SJCRH30 (cell line): ENCODE results near the gene F2R. TPM values are rescaled to one million over a fixed set of nuclear protein-coding genes. Genes with fewer than 3 reads are reported as not detected.
A peak's percentile ranks its signal among the peaks of the same experiment; 100 is the strongest.
"Not testable (repeated sequence)": the region's sequence is repeated elsewhere in the genome, so short reads cannot be mapped to it uniquely, and the experiment has no call there.

Experiments
- DNase-seq, 2 experiments: peaks; one replicate each; pipeline ENCODE4 v3.0.0-alpha.2; 2015 to 2020
- H3K27ac ChIP-seq: fragments of 250-450 bp; sonication (Bioruptor Pico); 2 replicates; pipeline ENCODE4 v1.5.1; 2020; ENCODE audit warnings: mild to moderate bottlenecking, moderate library complexity
- H3K27me3 ChIP-seq: fragments of 250-450 bp; sonication (Bioruptor Pico); 2 replicates; pipeline ENCODE4 v1.5.1; 2020; ENCODE audit warnings: mild to moderate bottlenecking, moderate library complexity
- H3K36me3 ChIP-seq: fragments of 250-450 bp; sonication (Bioruptor Pico); 2 replicates; pipeline ENCODE4 v1.5.1; 2020; ENCODE audit warnings: mild to moderate bottlenecking, moderate library complexity
- H3K4me1 ChIP-seq: fragments of 250-450 bp; sonication (Bioruptor Pico); 2 replicates; pipeline ENCODE4 v1.5.1; 2020; ENCODE audit warnings: mild to moderate bottlenecking, moderate library complexity
- H3K4me3 ChIP-seq: fragments of 250-450 bp; sonication (Bioruptor Pico); 2 replicates; pipeline ENCODE4 v1.5.1; 2020; ENCODE audit warnings: mild to moderate bottlenecking, moderate library complexity
- H3K9me3 ChIP-seq: fragments of 250-450 bp; sonication (Bioruptor Pico); replicated peaks from 2 replicates; pipeline ENCODE4 v1.5.1; 2020; ENCODE audit warnings: mild to moderate bottlenecking, moderate library complexity
- total RNA-seq: library from RNA; depleted of rRNA; stranded (reverse); fragments of >200 nt; shearing (Covaris generic); gene quantifications from 2 replicates; pipeline ENCODE4 v1.2.3, GENCODE V29; 2014

The F2R gene
- total RNA-seq, 1 experiment from 2014 or later: 99.3 TPM

DNA sequence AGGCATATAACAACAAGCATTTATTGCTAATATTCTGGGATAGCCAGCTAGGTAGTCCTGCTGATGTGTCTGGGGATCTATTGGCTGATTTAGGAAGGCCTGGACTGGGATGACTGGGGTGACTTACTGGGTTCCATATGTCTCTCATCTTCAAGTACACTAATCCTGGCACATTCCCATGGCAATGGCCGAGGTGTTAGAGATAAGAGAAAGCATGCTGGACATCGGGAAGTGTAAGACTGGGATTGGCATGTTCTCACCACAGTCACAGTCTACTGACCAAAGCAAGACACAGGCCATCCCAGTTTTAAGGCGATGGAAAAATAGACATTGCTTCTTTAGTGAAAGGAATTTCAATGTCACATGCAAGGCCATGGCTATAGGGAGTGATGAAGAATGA is 29.7 kb downstream of the F2R start:
- H3K27me3 ChIP-seq: no peaks in the 10 kb centered on the region
- no peak overlapping the region for H3K27ac ChIP-seq
- no peaks in the 10 kb centered on the region for H3K36me3 ChIP-seq
- no peak for DNase-seq
- no peaks in the 10 kb centered on the region for H3K4me1 ChIP-seq
- H3K4me3 ChIP-seq: no peak overlapping the region
- no peaks in the 10 kb centered on the region for H3K9me3 ChIP-seq

DNA sequence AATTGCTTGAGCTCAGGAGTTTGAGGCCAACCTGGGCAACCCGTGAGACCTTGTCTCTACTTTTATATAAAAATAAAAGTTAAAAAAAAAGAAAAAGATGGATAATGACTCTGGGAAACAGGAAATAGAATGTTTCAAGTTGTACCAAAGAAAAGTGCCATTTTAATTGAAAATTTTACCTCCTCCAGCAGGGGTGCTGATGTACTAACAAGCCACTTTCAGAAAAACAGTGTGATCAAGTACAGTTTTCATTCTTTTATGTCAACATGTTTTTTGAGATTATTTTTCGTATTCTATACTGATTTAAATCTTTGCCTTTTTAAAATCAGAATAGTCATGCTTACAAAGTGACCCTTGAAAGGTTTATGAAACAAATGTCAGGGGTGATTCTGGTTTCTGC is 30.8 kb downstream of the F2R start:
- Histone ChIP-seq H3K9me3 (no peaks in the 10 kb centered on the region), H3K36me3 (no peaks in the 10 kb centered on the region), H3K4me1 (no peaks in the 10 kb centered on the region), H3K27ac (no peak overlapping the region), H3K27me3 (no peaks in the 10 kb centered on the region), H3K4me3 (no peak overlapping the region)
- DNase-seq: no peak

DNA sequence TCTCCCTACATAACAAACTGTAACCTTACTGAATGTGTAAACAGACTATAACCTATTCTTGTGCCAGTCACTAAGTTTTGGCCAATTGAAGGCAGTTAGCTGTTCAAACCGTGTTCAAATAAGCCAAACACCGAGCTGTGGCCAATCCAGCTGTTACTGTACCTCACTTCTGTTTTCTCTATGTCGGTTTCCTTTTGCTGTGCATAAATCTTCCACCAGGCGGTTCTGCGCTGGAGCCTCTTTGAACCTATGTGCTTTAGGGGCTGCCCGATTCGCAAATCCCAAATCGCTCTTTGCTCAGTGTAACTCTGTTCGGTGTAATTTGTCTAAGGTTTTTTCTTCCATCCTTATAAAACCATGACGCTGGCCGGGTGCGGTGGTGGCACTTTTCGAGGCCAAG is 31.8 kb downstream of the F2R start:
- no peaks in the 10 kb centered on the region for H3K4me1 ChIP-seq
- DNase-seq: peak in 1 of 2 experiments; percentile 34
- H3K27me3 ChIP-seq: no peaks in the 10 kb centered on the region
- no peaks in the 10 kb centered on the region for H3K9me3 ChIP-seq
- H3K36me3 ChIP-seq: no peaks in the 10 kb centered on the region
- no peak overlapping the region for H3K4me3 ChIP-seq
- H3K27ac ChIP-seq: no peak overlapping the region

DNA sequence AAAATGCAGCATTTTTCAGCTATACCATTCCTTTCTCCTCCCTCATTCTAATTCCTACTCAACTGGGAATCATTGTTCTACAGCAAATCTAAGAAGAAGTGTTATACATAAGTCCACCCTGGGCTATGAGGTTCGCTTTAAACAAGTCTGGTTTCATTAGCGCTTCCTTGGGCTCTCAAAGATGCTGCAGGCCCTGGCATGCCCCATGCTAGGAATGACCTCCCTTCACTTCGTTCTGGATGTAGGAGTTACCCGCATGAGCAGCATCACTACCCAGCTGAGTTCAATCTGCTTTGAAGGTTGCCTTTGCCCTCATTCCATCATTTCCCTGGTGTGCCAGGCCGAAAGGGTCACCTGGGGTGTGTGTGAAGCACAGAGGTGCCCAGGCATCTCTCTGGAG is 35.4 kb downstream of the F2R start:
- H3K36me3 ChIP-seq: no peaks in the 10 kb centered on the region
- no peak overlapping the region for H3K4me3 ChIP-seq
- H3K4me1 ChIP-seq: 0 out of 2 replicates have a peak, but pooled peaks cover 3% of the 10 kb centered on the region
- H3K27ac ChIP-seq: no peak overlapping the region
- DNase-seq: no peak
- no peaks in the 10 kb centered on the region for H3K27me3 ChIP-seq
- H3K9me3 ChIP-seq: no peaks in the 10 kb centered on the region

DNA sequence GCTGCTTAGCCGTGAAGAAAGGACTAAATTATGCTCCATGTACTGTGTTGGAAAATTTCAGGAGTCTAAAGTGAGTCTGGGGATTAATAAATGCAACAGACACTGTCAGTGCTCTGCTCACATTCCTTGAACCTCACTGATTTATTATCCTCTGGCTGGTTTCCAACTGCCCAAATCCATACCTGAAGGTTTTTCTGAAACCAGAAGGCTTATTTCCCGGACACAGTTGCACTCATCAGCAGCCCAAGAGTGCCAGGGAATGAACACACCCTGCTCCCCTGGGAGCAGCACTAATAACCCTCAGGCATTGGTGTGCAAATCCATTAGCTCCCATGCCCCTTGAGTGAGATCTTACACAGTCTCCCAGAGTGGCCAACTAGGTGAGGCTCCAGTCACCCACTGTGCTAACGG is 38.7 kb downstream of the F2R start:
- H3K4me3 ChIP-seq: no peak overlapping the region
- no peaks in the 10 kb centered on the region for H3K9me3 ChIP-seq
- H3K4me1 ChIP-seq: 0 out of 2 replicates have a peak, but pooled peaks cover 3% of the 10 kb centered on the region
- no peaks in the 10 kb centered on the region for H3K27me3 ChIP-seq
- no peak overlapping the region for H3K27ac ChIP-seq
- no peaks in the 10 kb centered on the region for H3K36me3 ChIP-seq
- DNase-seq: no peak

DNA sequence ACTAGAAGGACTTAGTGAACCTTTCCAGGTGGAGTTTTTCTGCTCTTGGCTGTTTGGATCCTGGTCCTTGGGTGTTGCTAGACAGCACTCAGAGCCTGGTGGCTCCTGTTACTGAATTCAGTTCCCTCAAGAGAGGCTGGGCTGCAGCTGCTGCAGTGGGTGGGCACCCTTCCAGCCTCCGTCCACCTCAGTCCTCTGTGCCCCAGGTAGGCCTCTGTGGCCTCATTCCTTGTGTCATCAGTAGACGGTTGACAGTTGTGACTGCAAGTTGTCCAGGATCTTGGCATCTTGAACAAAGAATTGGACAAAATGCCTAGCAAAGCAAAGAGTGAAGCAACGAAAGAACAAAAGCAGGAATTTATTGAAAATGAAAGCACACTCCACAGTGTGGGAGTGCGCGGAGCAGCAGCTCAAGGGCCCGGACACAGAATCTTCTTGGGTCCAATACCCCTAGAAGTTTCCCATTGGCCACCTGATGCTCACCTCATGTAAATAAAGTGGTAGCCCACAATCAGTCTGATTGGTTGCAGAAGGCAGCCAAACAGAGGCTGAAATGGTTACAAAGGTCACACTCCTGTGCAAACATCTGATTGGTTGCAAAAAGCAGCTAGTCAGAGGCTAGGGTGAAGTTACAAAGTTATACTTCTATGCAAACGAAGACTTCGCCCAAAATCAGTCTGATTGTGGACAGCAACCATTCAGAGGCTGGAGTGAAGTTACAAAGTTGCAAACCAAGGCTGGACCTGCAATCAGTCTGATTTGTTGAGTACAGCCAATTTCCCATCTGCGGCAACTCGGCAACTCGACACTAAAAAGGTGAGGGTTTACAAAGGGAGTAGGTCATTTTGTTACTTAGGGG is 40.1 kb downstream of the F2R start:
- H3K9me3 ChIP-seq: no peaks in the 10 kb centered on the region
- DNase-seq: peak in 1 of 2 experiments; percentile 17
- no peaks in the 10 kb centered on the region for H3K27me3 ChIP-seq
- no peak overlapping the region for H3K4me3 ChIP-seq
- 0 out of 2 replicates have a peak, but pooled peaks cover 3% of the 10 kb centered on the region for H3K4me1 ChIP-seq
- H3K36me3 ChIP-seq: no peaks in the 10 kb centered on the region
- H3K27ac ChIP-seq: no peak overlapping the region

DNA sequence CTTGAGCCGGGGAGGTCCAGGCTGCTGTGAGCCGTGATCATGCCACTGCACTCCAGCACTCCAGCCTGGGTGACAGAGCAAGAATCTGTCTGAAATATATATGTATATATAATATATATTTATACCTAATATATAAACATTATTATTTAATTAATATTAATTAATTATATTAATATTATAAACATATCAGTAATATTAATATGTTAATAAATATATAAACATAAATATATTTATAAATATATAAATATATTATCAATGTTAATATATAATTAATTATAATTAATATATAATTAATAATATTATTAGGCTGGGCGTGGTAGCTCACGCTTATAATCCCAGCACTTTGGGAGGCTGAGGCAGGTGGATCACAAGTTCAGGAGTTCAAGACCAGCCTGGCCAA is 41.1 kb downstream of the F2R start:
- no peak for DNase-seq
- Histone ChIP-seq H3K4me3 (no peak overlapping the region), H3K36me3 (no peaks in the 10 kb centered on the region), H3K27ac (no peak overlapping the region), H3K9me3 (no peaks in the 10 kb centered on the region), H3K4me1 (0 out of 2 replicates have a peak, but pooled peaks cover 3% of the 10 kb centered on the region), H3K27me3 (no peaks in the 10 kb centered on the region)

DNA sequence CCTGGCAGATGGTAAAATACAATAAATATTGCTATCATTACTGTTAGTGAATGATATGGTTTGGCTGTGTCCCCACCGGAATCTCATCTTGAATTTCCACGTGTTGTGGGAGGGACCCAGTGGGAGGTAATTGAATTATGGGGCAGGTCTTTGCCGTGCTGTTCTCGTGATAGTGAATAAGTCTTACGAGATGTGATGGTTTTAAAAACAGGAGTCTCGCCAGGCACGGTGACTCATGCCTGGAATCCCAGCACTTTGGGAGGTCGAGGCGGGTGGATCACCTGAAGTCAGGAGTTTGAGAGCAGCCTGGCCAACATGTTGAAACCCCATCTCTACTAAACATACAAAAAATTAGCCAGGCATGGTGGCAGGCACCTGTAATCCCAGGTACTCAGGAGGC is 45.2 kb downstream of the F2R start:
- not testable (repeated sequence) for H3K27ac ChIP-seq, DNase-seq, H3K27me3 ChIP-seq, H3K9me3 ChIP-seq, H3K4me3 ChIP-seq, H3K4me1 ChIP-seq, H3K36me3 ChIP-seq

DNA sequence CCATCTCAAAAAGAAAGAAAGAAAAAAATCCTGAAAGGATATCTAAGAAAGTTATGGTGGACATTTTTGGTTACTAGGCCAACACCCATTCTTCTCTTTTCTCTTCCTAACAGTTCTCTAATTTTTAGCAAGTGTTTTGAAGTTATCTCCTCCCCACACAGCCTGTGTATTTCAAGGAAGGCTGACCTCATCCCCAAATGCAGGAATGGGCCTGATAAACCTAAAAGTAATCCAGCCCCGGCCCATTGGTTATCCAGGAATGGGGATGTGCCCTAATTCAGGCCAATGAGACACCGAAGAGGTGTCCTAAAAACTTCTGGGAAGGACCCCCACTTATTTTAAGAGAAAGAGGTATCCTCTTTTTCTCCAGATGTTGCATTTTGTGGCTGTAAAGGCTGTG is 46.6 kb downstream of the F2R start:
- H3K4me1 ChIP-seq: no peaks in the 10 kb centered on the region
- H3K9me3 ChIP-seq: peaks cover 6% of the 10 kb centered on the region
- DNase-seq: no peak
- no peaks in the 10 kb centered on the region for H3K27me3 ChIP-seq
- H3K4me3 ChIP-seq: no peak overlapping the region
- H3K36me3 ChIP-seq: no peaks in the 10 kb centered on the region
- H3K27ac ChIP-seq: no peak overlapping the region

DNA sequence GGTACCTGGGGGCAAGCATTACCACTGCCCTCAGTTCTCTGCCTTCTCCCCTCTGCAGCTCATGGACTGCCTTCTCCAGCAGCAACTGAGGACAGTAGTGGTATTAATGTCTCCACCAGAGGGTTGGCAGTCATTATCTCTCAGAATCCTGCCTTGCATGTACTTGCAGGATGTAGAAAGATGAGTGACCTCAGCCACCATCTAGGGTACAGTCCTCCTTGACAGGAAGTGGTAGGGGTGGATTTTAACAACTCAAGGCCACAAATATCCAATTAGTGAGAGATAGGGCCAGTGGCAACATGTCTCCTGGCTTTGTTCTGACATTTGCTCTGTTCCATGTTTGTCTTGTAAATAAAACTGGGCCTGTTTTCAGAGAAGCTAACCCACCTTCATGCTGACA is 47.2 kb downstream of the F2R start:
- DNase-seq: no peak
- no peak overlapping the region for H3K4me3 ChIP-seq
- H3K9me3 ChIP-seq: peaks cover 6% of the 10 kb centered on the region

DNA sequence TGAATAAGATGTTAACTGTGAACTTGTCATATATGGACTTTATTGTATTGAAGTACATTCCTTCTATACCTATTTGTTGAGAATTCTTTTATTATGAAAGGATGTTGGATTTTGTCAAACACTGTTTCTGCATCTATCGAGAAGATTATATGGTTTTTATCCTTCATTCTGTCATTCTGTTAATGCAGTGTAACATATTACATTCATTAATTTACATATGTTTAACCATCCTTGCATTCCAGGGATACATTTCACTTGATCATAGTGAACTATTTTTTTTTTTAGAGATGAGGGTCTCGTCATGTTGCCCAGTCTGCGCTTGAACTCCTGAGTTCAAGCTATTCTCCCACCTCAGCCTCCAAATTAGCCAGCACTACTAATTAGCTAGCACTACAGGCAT is 48.4 kb downstream of the F2R start:
- Histone ChIP-seq H3K9me3 (peaks cover 6% of the 10 kb centered on the region), H3K36me3 (no peaks in the 10 kb centered on the region), H3K4me1 (no peaks in the 10 kb centered on the region), H3K4me3 (no peak overlapping the region), H3K27me3 (no peaks in the 10 kb centered on the region), H3K27ac (no peak overlapping the region)
- DNase-seq: no peak

More for the DNA sequence above, 47.2 kb downstream of the F2R start:
- Histone ChIP-seq H3K27me3 (no peaks in the 10 kb centered on the region), H3K27ac (no peak overlapping the region), H3K4me1 (no peaks in the 10 kb centered on the region), H3K36me3 (no peaks in the 10 kb centered on the region)

DNA sequence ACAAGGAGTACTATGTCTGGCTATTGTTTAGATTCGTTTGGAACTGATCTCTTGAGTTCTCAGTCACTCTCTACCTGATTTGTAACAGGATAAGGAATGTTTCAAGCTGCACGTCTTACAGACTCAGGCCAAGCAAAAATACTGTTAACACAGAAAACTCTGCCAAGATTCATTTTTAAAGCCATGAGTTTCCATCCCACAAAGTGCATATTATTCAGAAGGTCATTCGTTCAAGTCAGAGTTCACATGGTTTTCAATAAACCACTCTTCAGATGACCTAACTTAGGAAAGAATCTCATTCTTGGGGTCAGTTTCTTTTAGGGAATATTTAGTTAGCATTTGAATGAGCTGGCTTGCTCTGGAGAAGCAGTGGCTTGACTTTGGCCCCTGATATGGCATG is 49.3 kb downstream of the F2R start:
- no peak overlapping the region for H3K27ac ChIP-seq
- no peaks in the 10 kb centered on the region for H3K36me3 ChIP-seq
- H3K4me1 ChIP-seq: no peaks in the 10 kb centered on the region
- no peak for DNase-seq
- H3K4me3 ChIP-seq: no peak overlapping the region
- H3K9me3 ChIP-seq: peaks cover 6% of the 10 kb centered on the region
- no peaks in the 10 kb centered on the region for H3K27me3 ChIP-seq

DNA sequence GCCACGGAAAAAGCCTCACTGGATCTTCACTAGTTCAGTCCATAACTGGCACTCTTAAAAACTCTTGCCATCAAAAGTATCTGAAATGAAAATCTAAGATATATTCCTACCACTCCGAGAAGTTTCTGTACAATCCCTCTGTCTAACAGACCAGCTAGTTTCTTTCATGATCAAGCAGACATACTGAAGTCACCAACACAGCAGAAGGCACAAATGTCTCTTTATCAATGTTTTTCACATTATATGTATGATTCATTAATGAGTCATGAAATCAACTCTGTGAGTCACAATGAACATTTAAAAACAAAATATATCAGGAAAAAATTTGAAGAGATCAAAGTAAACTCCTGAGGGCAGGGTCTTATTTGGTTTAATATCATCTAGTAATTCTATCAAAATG is 50.8 kb downstream of the F2R start:
- no peaks in the 10 kb centered on the region for H3K4me1 ChIP-seq
- no peak for DNase-seq
- H3K27ac ChIP-seq: no peak overlapping the region
- H3K9me3 ChIP-seq: peaks cover 6% of the 10 kb centered on the region
- H3K4me3 ChIP-seq: no peak overlapping the region
- no peaks in the 10 kb centered on the region for H3K27me3 ChIP-seq
- no peaks in the 10 kb centered on the region for H3K36me3 ChIP-seq

DNA sequence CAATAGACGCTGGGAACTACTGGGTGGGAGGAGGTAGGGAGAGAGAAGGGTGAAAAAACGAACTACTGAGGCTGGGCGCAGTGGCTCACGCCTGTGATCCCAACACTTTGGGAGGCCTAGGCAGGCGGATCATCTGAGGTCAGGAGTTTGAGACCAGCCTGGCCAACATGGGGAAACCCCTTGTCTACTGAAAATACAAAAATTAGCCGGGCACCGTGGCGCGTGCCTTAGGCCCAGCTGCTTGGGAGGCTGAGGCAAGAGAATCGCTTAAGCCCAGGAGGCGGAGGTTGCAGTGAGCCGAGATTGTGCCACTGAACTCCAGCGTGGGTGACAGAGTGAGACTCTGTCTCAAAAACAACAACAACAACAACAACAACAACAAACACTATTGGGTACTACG is 55.1 kb downstream of the F2R start:
- H3K9me3 ChIP-seq, H3K4me3 ChIP-seq, H3K27ac ChIP-seq, DNase-seq, H3K36me3 ChIP-seq, H3K27me3 ChIP-seq, H3K4me1 ChIP-seq: not testable (repeated sequence)

DNA sequence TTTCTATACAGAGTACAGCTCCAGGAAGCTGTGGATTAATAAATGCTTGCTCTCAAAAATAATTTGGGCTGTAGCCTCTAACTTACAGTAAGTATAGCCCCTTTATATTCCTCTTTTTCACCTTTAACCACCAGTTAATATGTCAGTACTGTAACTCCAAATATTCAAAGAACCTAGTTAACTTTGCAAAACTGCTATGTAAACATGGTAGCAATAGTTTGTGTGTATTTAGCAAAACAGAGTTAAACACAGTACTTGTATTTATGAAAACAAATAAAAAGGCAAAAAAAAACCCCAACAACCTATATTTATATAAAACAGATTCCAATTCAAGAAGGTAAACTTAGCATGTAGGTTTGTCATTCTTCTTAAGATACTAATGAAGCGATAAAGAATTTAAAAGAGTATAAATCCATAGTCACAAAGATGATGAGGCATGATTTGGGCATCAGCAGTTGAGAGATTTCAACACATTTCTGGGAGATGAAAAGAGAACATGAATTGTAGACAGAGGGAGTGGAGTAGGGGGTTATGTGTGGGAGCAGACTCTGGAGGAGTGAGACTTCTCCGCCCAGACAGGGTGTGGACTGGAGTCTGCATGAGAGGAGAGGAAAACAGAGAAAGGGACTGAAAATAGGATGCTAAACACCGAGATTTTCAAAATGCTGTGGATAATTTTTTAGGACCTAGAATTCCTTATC is 55.9 kb downstream of the F2R start:
- no peak overlapping the region for H3K27ac ChIP-seq
- DNase-seq: no peak

More for the DNA sequence above, 55.9 kb downstream of the F2R start:
- Histone ChIP-seq H3K27me3 (no peaks in the 10 kb centered on the region), H3K9me3 (no peaks in the 10 kb centered on the region), H3K4me1 (no peaks in the 10 kb centered on the region), H3K4me3 (no peak overlapping the region), H3K36me3 (no peaks in the 10 kb centered on the region)
